Mucosa of stomach (tissue), 1 donor: Measurements from ENCODE around the gene TDRD12.
"Not testable (repeated sequence)": the region's sequence is repeated elsewhere in the genome, so short reads cannot be mapped to it uniquely, and the experiment has no call there.

Experiments used
- H3K27me3 ChIP-seq: one replicate; pipeline ENCODE4 v1.7.0; 2013; ENCODE audit warnings: mild to moderate bottlenecking, low read length; ENCODE audit not compliant: control insufficient read depth, insufficient read depth
- H3K36me3 ChIP-seq: one replicate; pipeline ENCODE4 v1.7.0; 2013; ENCODE audit warnings: low read length; ENCODE audit not compliant: control insufficient read depth, insufficient read depth
- H3K4me1 ChIP-seq: one replicate; pipeline ENCODE4 v1.7.0; 2013; ENCODE audit warnings: mild to moderate bottlenecking, low read length; ENCODE audit not compliant: control insufficient read depth, insufficient read depth
- H3K4me3 ChIP-seq: one replicate; pipeline ENCODE4 v1.7.0; 2013; ENCODE audit warnings: low read length
- H3K9ac ChIP-seq: one replicate; pipeline ENCODE4 v1.7.0; 2013; ENCODE audit warnings: mild to moderate bottlenecking, low read length, moderate library complexity
- H3K9me3 ChIP-seq: one replicate; pipeline ENCODE4 v1.7.0; 2013; ENCODE audit warnings: mild to moderate bottlenecking, low read length, moderate library complexity; ENCODE audit not compliant: control insufficient read depth
- donor health status: Pancreatic carcinoma.

The TDRD12 gene

DNA sequence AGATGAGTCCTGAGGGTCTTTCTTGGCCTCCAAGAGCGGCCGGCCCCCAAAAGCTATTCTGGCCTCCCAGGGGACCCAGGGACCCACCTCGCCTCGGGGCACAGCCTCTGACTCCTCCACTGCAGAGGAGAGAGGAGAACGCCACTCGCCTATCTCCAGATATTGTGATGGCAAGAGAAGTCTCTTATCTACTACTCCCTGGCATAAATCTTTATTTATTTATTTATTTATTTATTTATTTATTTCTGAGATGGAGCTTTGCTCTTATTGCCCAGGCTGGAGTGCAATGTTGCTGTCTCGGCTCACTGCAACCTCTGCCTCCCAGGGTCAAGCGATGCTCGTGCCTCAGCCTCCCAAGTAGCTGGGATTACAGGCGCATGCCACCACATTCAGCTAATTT, 139.0 kb downstream of the TDRD12 start:
- no peak overlapping the region for H3K9ac ChIP-seq
- no peaks in the 10 kb centered on the region for H3K36me3 ChIP-seq
- no peak overlapping the region for H3K4me3 ChIP-seq

DNA sequence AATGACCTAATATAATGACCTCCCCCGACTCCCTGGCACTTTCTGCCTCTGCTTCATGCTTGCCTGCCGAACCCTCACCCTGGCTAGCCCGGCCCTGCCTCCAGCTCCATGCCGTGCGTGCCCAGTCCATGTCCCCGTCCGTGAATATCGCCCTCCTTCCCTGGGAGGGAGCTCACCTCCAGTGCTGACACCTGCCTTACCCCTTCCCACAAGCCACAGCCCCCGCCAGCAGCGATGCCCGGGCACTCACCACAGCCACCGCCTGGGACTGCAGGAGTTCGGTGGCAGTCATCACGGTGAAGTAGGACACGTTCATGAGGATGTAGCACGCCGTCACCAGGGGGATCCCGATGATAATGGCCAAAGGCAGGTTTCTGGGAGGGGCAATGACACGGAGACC, 140.0 kb downstream of the TDRD12 start:
- Histone ChIP-seq H3K4me3 (no peak overlapping the region), H3K9me3 (no peaks in the 10 kb centered on the region), H3K36me3 (no peaks in the 10 kb centered on the region)

More for the DNA sequence above, 139.0 kb downstream of the TDRD12 start:
- no peaks in the 10 kb centered on the region for H3K4me1 ChIP-seq
- no peaks in the 10 kb centered on the region for H3K27me3 ChIP-seq
- no peaks in the 10 kb centered on the region for H3K9me3 ChIP-seq

DNA sequence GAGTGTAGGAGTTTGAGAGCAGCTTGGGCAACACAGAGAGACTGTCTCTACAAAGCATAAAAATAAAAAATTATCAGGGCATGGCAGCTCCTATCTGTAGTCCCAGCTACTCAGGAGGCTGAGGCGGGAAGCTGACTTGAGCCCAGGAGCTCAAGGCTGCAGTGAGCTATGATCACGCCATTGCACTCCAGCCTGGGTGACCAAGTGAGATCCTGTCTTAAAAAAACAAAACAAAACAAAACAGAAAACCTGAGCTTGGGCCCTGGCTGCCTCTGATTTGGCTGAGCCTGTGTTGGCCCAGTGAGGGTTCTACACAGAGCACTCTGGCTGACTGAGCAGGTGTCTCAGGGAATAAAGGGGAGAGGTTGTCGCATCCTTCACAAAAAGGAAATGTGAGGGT, 142.0 kb downstream of the TDRD12 start:
- Histone ChIP-seq H3K9ac (no peak overlapping the region), H3K27me3 (no peaks in the 10 kb centered on the region), H3K4me3 (no peak overlapping the region), H3K9me3 (no peaks in the 10 kb centered on the region), H3K4me1 (no peaks in the 10 kb centered on the region), H3K36me3 (no peaks in the 10 kb centered on the region)

More for the DNA sequence above, 140.0 kb downstream of the TDRD12 start:
- Histone ChIP-seq H3K27me3 (no peaks in the 10 kb centered on the region), H3K9ac (no peak overlapping the region), H3K4me1 (no peaks in the 10 kb centered on the region)

DNA sequence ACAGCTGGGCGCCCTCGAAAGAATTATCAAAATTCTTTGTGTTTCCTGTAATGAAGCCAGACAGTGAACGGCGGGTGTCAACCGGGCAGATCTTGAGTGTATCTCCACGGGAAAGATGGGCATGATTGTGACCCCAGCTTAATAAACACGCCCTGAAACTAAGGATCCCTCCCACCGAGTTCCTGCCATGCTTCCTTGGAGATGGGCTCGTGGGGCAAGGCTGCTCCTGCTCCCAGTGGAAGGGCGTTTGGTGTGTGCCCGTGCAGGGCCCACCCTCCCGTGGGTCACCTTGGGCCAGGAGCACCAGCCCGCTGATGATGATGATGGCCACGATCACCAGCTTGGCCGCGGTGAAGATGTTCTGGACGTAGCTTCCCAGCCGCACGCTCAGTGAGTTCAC, 142.6 kb downstream of the TDRD12 start:
- Histone ChIP-seq H3K9ac (no peak overlapping the region), H3K27me3 (no peaks in the 10 kb centered on the region), H3K36me3 (no peaks in the 10 kb centered on the region), H3K4me3 (no peak overlapping the region), H3K9me3 (no peaks in the 10 kb centered on the region), H3K4me1 (no peaks in the 10 kb centered on the region)

DNA sequence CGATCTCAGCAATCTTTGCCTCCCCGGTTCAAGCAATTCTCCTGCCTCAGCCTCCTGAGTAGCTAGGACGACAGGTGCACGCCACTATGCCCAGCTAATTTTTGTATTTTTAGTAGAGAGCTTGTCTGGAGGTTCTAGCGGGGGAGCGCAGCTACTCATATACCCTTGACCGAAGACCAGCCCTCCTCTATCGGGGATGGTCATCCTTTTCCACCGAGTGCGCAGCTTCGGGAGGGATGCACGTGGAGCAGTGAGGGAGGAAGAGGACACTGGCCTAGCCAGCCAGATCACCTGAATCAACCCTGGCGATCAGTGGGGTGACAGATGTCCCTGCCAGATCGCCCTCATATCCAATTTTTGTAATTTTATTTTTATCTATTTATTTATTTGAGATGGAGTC, 143.2 kb downstream of the TDRD12 start:
- Histone ChIP-seq H3K4me1 (no peaks in the 10 kb centered on the region), H3K9ac (no peak overlapping the region), H3K9me3 (no peaks in the 10 kb centered on the region), H3K27me3 (no peaks in the 10 kb centered on the region), H3K4me3 (no peak overlapping the region), H3K36me3 (no peaks in the 10 kb centered on the region)

GRCh38 chr19:32863301-32863700, 143.7 kb downstream of the TDRD12 start:
- no peaks in the 10 kb centered on the region for H3K36me3 ChIP-seq
- H3K4me1 ChIP-seq, result no peaks in the 10 kb centered on the region
- no peaks in the 10 kb centered on the region for H3K27me3 ChIP-seq
- H3K9me3 ChIP-seq, result no peaks in the 10 kb centered on the region
- H3K9ac ChIP-seq, result no peak overlapping the region
- H3K4me3 ChIP-seq, result no peak overlapping the region

DNA sequence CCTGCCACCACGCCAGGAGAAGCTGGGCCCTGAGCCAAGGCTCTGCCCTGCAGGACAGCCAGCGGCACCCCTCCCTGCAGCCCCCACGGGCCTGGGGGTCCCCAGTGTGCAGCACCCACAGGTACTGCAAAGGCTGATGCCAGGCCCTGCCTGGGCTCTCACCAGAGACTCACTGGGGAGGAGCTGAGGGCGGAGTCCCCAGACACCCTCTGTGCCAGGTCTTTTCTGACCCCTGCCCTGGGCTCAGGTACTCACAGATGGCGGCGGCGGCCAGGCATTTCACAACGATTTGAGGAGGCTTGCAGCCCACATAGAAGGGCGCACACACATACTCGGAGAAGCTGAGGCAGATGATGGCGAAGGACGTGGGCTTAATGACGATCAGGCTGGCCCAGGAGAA, 144.3 kb downstream of the TDRD12 start:
- H3K36me3 ChIP-seq, result no peaks in the 10 kb centered on the region
- H3K9ac ChIP-seq, result no peak overlapping the region
- H3K4me3 ChIP-seq, result no peak overlapping the region
- no peaks in the 10 kb centered on the region for H3K9me3 ChIP-seq
- H3K4me1 ChIP-seq, result no peaks in the 10 kb centered on the region
- H3K27me3 ChIP-seq, result no peaks in the 10 kb centered on the region

GRCh38 chr19:32864318-32865007, 144.9 kb downstream of the TDRD12 start:
- H3K9me3 ChIP-seq, result no peaks in the 10 kb centered on the region
- H3K9ac ChIP-seq, result no peak overlapping the region
- no peak overlapping the region for H3K4me3 ChIP-seq
- H3K4me1 ChIP-seq, result no peaks in the 10 kb centered on the region
- H3K27me3 ChIP-seq, result no peaks in the 10 kb centered on the region
- no peaks in the 10 kb centered on the region for H3K36me3 ChIP-seq

- no peak overlapping the region for H3K4me3 ChIP-seq
- H3K9me3 ChIP-seq, result no peaks in the 10 kb centered on the region
- no peaks in the 10 kb centered on the region for H3K36me3 ChIP-seq
- no peaks in the 10 kb centered on the region for H3K4me1 ChIP-seq
- H3K27me3 ChIP-seq, result no peaks in the 10 kb centered on the region
- no peak overlapping the region for H3K9ac ChIP-seq
Measured at GRCh38 chr19:32865326-32865725, 145.8 kb downstream of the TDRD12 start.

DNA sequence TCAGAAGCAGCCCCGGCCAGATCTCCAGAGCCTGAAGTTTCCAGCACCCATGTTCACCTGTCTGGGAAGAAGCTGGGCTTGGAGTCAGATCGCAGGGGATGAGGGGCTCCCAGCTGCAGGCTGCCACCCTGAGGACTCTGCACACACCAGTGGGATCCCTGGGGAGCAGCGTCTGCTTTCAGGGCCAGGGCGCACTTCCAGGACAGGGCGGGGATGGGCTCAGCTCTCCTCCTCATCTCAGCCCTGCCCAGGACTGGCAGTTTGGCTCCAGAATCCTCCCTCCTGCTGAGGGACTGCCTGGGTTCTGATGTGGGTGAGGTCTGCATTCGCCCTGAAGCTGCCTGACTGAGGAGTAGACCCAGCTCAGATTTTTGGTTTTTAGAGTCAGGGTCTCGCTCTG, 146.5 kb downstream of the TDRD12 start:
- no peak overlapping the region for H3K4me3 ChIP-seq
- H3K9ac ChIP-seq, result no peak overlapping the region
- H3K9me3 ChIP-seq, result no peaks in the 10 kb centered on the region
- no peaks in the 10 kb centered on the region for H3K4me1 ChIP-seq
- H3K36me3 ChIP-seq, result no peaks in the 10 kb centered on the region
- no peaks in the 10 kb centered on the region for H3K27me3 ChIP-seq

DNA sequence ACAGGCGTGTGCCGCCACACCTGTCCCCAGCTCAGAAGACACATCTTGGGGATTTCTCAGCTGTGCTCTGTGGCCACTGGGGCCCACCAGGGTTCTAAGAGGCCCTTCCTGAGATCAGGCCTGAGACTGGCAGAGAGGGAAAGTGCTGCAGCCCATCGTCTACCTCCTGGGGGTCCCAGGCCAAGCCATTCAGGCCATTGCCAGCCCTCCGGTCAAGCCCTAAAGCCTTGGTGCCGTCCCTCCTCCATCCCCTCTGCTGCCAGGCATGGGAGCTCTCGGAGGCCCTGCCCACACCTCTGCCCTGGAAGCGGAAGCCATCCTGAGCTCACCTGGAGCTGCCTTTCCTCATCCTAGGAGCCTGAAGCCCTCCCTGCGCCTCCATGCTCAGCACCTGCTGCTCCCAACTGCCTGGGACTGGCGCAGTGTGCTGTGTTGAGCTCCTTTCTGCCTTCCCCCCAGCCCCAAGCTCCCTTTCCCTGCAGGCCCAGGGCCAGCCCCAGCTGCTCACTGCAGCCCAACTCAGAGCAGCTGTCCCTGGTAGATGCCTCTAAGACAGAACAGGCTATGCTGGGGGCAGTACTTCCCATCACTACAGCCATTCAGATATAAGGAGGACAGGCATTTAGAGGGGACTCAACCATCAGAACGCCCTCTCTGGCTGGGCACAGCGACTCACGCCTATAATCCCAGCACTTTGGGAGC, 147.1 kb downstream of the TDRD12 start:
- no peaks in the 10 kb centered on the region for H3K9me3 ChIP-seq
- no peaks in the 10 kb centered on the region for H3K27me3 ChIP-seq
- no peaks in the 10 kb centered on the region for H3K4me1 ChIP-seq
- H3K9ac ChIP-seq, result no peak overlapping the region
- H3K4me3 ChIP-seq, result no peak overlapping the region
- no peaks in the 10 kb centered on the region for H3K36me3 ChIP-seq

DNA sequence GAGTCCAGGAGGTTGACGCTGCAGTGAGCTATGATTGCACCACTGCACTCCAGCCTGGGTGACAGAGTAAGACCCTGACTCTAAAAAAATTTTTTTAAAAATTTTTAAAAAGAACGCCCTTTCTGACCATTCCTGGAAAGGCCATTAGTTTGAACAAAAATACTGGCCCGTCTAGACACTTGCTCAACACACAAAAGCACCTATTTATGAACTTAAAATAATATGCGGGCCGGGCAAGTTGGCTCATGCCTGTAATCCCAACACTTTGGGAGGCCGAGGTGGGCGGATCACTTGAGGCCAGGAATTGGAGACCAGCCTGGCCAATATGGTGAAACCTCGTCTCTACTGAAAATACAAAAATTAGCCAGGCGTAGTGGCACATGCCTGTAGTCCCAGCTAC, 147.9 kb downstream of the TDRD12 start:
- H3K27me3 ChIP-seq, H3K9ac ChIP-seq, H3K4me3 ChIP-seq, H3K36me3 ChIP-seq, H3K4me1 ChIP-seq, H3K9me3 ChIP-seq: not testable (repeated sequence)
